H1 (cell line): Measurements from ENCODE around the gene ST6GALNAC5. TPM values are rescaled to one million over a fixed set of nuclear protein-coding genes. Genes with fewer than 3 reads are reported as not detected.
A peak's percentile ranks its signal among the peaks of the same experiment; 100 is the strongest.

Experiments used
- CTCF ChIA-PET: fragments of 300-600 bp; sonication (Branson Sonifier 250); formaldehyde crosslinking; loops from one replicate; lab custom pipeline; 2021; ENCODE audit not compliant: partially characterized antibody; lab: Charles Lee
- POLR2A ChIA-PET: fragments of 300-600 bp; sonication (Branson Sonifier 250); formaldehyde crosslinking; loops from one replicate; lab custom pipeline; 2021; ENCODE audit warnings: inconsistent platforms; ENCODE audit not compliant: partially characterized antibody; lab: Charles Lee
- DNase-seq, 2 experiments: peaks; one replicate each; pipeline versions ENCODE4 v3.0.0 to v3.0.0-alpha.2; 2010 to 2022; ENCODE audit warnings: low spot score in 2 of 2, low read depth in 1 of 2, mixed read lengths in 1 of 2
- FAIRE-seq: peaks from 2 replicates; lab custom pipeline; 2011; peaks lifted over from hg19 to GRCh38; lab: Jason Lieb, UNC
- H2AFZ ChIP-seq: 2 replicates; pipeline ENCODE4 v1.8.1; 2012; ENCODE audit warnings: low read length, inconsistent platforms
- H2AK5ac ChIP-seq: 2 replicates; pipeline ENCODE4 v1.6.1; 2013; ENCODE audit warnings: low read depth, low read length
- H2BK120ac ChIP-seq: replicated peaks from 2 replicates; pipeline ENCODE3; 2013; ENCODE audit warnings: low read depth, low read length, inconsistent platforms
- H2BK12ac ChIP-seq: 2 replicates; pipeline ENCODE4 v1.6.1; 2013; ENCODE audit warnings: low read depth, low read length
- H2BK15ac ChIP-seq: 2 replicates; pipeline ENCODE4 v1.6.1; 2013; ENCODE audit warnings: low read length
- H2BK20ac ChIP-seq: 2 replicates; pipeline ENCODE4 v1.6.1; 2013; ENCODE audit warnings: low read length
- H2BK5ac ChIP-seq: 2 replicates; pipeline ENCODE4 v1.6.1; 2013; ENCODE audit warnings: low read depth, low read length
- H3K14ac ChIP-seq: 2 replicates; pipeline ENCODE4 v1.6.1; 2013; ENCODE audit warnings: inconsistent platforms; ENCODE audit not compliant: insufficient read length
- H3K18ac ChIP-seq: 2 replicates; pipeline ENCODE4 v1.6.1; 2013; ENCODE audit warnings: low read length; ENCODE audit errors: extremely low read depth
- H3K23ac ChIP-seq: 2 replicates; pipeline ENCODE4 v1.6.1; 2013; ENCODE audit warnings: inconsistent platforms; ENCODE audit not compliant: insufficient read length
- H3K23me2 ChIP-seq: 2 replicates; pipeline ENCODE4 v1.6.1; 2013; ENCODE audit warnings: low read depth, low read length
- H3K27ac ChIP-seq: 2 replicates; pipeline ENCODE4 v1.6.1; 2011; ENCODE audit warnings: low read depth, low read length, inconsistent platforms
- H3K27me3 ChIP-seq, 4 experiments: replicated peaks in 1 of 4; 1 replicate in 1 of 4; 2 replicates in 3 of 4; pipeline versions ENCODE4 v1.6.1 to v1.8.1; 2011 to 2013; ENCODE audit warnings: low read length in 3 of 4, mild to moderate bottlenecking in 3 of 4, inconsistent platforms in 2 of 4, mixed read lengths in 2 of 4, moderate library complexity in 1 of 4; ENCODE audit not compliant: control insufficient read depth in 3 of 4, insufficient read depth in 3 of 4; ENCODE audit errors: extremely low read depth in 1 of 4
- H3K36me3 ChIP-seq, 4 experiments: 2 replicates each; pipeline versions ENCODE4 v1.6.1 to v1.8.1; 2011 to 2013; ENCODE audit warnings: mild to moderate bottlenecking in 4 of 4, low read length in 3 of 4, moderate library complexity in 2 of 4, control low read depth in 1 of 4, inconsistent platforms in 1 of 4; ENCODE audit not compliant: insufficient read depth in 4 of 4, control insufficient read depth in 2 of 4
- H3K4ac ChIP-seq: replicated peaks from 2 replicates; pipeline ENCODE3; 2013; ENCODE audit warnings: low read length, low read depth, mixed read lengths, inconsistent platforms; ENCODE audit not compliant: insufficient read length
- H3K4me1 ChIP-seq, 4 experiments: replicated peaks in 1 of 4; 1 replicate in 1 of 4; 2 replicates in 3 of 4; pipeline versions ENCODE4 v1.6.1 to v1.8.1; 2011 to 2013; ENCODE audit warnings: low read length in 3 of 4, inconsistent platforms in 2 of 4, mixed read lengths in 1 of 4; ENCODE audit not compliant: insufficient read depth in 4 of 4, control insufficient read depth in 3 of 4
- H3K4me2 ChIP-seq, 2 experiments: 2 replicates each; pipeline versions ENCODE4 v1.6.1 to v1.8.1; 2011 to 2013; ENCODE audit warnings: low read depth in 2 of 2, low read length in 2 of 2, control low read depth in 1 of 2, inconsistent platforms in 1 of 2, mild to moderate bottlenecking in 1 of 2; ENCODE audit not compliant: insufficient read depth in 1 of 2
- H3K4me3 ChIP-seq, 4 experiments: fragments of 200-600, 300-600 bp in 1 of 4; sonication (generic), shearing (Covaris generic), sonication (Bioruptor Twin) in 1 of 4; 2 replicates each; pipeline versions ENCODE4 v1.5.1 to v1.8.1; 2011 to 2016; ENCODE audit warnings: low read length in 4 of 4, low read depth in 3 of 4, control low read depth in 2 of 4, inconsistent platforms in 2 of 4, mild to moderate bottlenecking in 2 of 4, mixed read lengths in 1 of 4, moderate library complexity in 1 of 4; ENCODE audit not compliant: insufficient read depth in 2 of 4; ENCODE audit errors: extremely low read depth in 1 of 4
- H3K56ac ChIP-seq: replicated peaks from 2 replicates; pipeline ENCODE3; 2013; ENCODE audit warnings: low read depth, mild to moderate bottlenecking, mixed read lengths, low read length, inconsistent platforms; ENCODE audit not compliant: insufficient read length
- H3K79me1 ChIP-seq: 2 replicates; pipeline ENCODE4 v1.6.1; 2013; ENCODE audit warnings: low read depth, low read length, control low read depth
- H3K79me2 ChIP-seq, 2 experiments: 2 replicates each; pipeline versions ENCODE4 v1.6.1 to v1.8.1; 2012 to 2013; ENCODE audit warnings: low read length in 2 of 2, mild to moderate bottlenecking in 2 of 2, inconsistent platforms in 1 of 2; ENCODE audit not compliant: insufficient read depth in 2 of 2, control insufficient read depth in 1 of 2
- H3K9ac ChIP-seq, 4 experiments: replicated peaks in 1 of 4; 1 replicate in 1 of 4; 2 replicates in 3 of 4; pipeline versions ENCODE4 v1.6.1 to v1.8.1; 2011 to 2013; ENCODE audit warnings: low read depth in 3 of 4, low read length in 3 of 4, control low read depth in 2 of 4, mild to moderate bottlenecking in 2 of 4, moderate library complexity in 2 of 4, inconsistent platforms in 1 of 4; ENCODE audit errors: extremely low read depth in 1 of 4
- H3K9me3 ChIP-seq, 2 experiments: 2 replicates each; pipeline versions ENCODE4 v1.6.1 to v1.8.1; 2012 to 2013; ENCODE audit warnings: mild to moderate bottlenecking in 2 of 2, moderate library complexity in 2 of 2, control low read depth in 1 of 2, inconsistent platforms in 1 of 2, low read depth in 1 of 2, low read length in 1 of 2, mixed read lengths in 1 of 2; ENCODE audit not compliant: insufficient read depth in 2 of 2
- H4K20me1 ChIP-seq, 2 experiments: replicated peaks in 1 of 2; 2 replicates each; pipeline versions ENCODE3 to v1.8.1; 2011 to 2013; ENCODE audit warnings: inconsistent platforms in 2 of 2, low read length in 2 of 2, mild to moderate bottlenecking in 1 of 2; ENCODE audit not compliant: insufficient read depth in 2 of 2, control insufficient read depth in 1 of 2
- H4K5ac ChIP-seq: 2 replicates; pipeline ENCODE4 v1.6.1; 2013; ENCODE audit warnings: low read length, low read depth, mixed read lengths, inconsistent platforms; ENCODE audit not compliant: insufficient read length
- H4K8ac ChIP-seq: 2 replicates; pipeline ENCODE4 v1.8.0; 2013; ENCODE audit warnings: mild to moderate bottlenecking, moderate library complexity, low read length, inconsistent platforms; ENCODE audit not compliant: insufficient read depth; ENCODE audit errors: extremely low read depth
- H4K91ac ChIP-seq: replicated peaks from 2 replicates; pipeline ENCODE3; 2013; ENCODE audit warnings: low read length, mixed read lengths, inconsistent platforms; ENCODE audit not compliant: insufficient read length
- CEBPB ChIP-seq: IDR thresholded peaks from 2 replicates; pipeline ENCODE4 v1.6.1; 2012; ENCODE audit warnings: low read depth, low read length
- HDAC6 ChIP-seq: IDR thresholded peaks from one replicate; pipeline ENCODE4 v1.7.1; 2012; ENCODE audit warnings: low read depth, mild to moderate bottlenecking, inconsistent platforms, low read length, moderate library complexity
- PHF8 ChIP-seq: fragments of 200-600 bp; sonication (generic); conservative IDR thresholded peaks from 2 replicates; pipeline ENCODE4 v1.7.1; 2012; ENCODE audit warnings: low read depth, mild to moderate bottlenecking, inconsistent platforms, low read length, moderate library complexity
- SP1 ChIP-seq: IDR thresholded peaks from 2 replicates; pipeline ENCODE4 v1.6.1; 2011; ENCODE audit warnings: low read depth, low read length
- TAF7 ChIP-seq: optimal IDR thresholded peaks from 2 replicates; pipeline ENCODE3; 2011; ENCODE audit warnings: low read depth, mild to moderate bottlenecking, inconsistent platforms, low read length, moderate library complexity, borderline replicate concordance
- WGBS, 2 experiments: shearing (Covaris generic) in 1 of 2; methylation state at CpG; one replicate each; pipeline versions ENCODE4 v1.1.6 to v1.1.7; 2013 to 2015; ENCODE audit warnings: low lambda C conversion rate in 2 of 2, mixed read lengths in 2 of 2, inconsistent platforms in 1 of 2, low coverage in 1 of 2, missing lambda C conversion rate in 1 of 2; ENCODE audit not compliant: insufficient replicate concordance in 2 of 2, insufficient coverage in 1 of 2, insufficient read length in 1 of 2; ENCODE audit errors: extremely low coverage in 1 of 2, missing lambda C conversion rate in 1 of 2; 5-methylcytosine and 5-hydroxymethylcytosine counted together
- polyA plus RNA-seq, 7 experiments: library from polyadenylated mRNA; depleted of rRNA in 3 of 7; stranded (reverse) in 5 of 7; unstranded in 2 of 7; fragments of >200 nt in 5 of 7; fragments of 200-250 nt in 2 of 7; gene quantifications; 1 replicate in 5 of 7; 2 replicates in 1 of 7; 4 replicates in 1 of 7; pipeline versions ENCODE4 v1.2.1 to v1.2.3, GENCODE V29; 2011 to 2013; ENCODE audit warnings: missing spikeins in 2 of 7, mixed read lengths in 2 of 7
- total RNA-seq: library from RNA; stranded (reverse); fragmentation: NEBNext Ultra II Directional; extraction: Animal tissue kit (Norgen Biotek cat#: 25700); gene quantifications from 2 replicates; pipeline ENCODE4 v1.2.1, GENCODE V29; 2021
- TF ChIP-seq, protein P1 (sequence below): IDR thresholded peaks from 2 replicates; pipeline ENCODE4 v1.6.1; 2012; ENCODE audit warnings: inconsistent platforms

Gene ST6GALNAC5
- total and polyA plus RNA-seq, 2 of the 8 experiments (the other 6 are each of a cell fraction or from before 2014, with no cell fraction given), result 6.2 to 7.3 TPM

DNA sequence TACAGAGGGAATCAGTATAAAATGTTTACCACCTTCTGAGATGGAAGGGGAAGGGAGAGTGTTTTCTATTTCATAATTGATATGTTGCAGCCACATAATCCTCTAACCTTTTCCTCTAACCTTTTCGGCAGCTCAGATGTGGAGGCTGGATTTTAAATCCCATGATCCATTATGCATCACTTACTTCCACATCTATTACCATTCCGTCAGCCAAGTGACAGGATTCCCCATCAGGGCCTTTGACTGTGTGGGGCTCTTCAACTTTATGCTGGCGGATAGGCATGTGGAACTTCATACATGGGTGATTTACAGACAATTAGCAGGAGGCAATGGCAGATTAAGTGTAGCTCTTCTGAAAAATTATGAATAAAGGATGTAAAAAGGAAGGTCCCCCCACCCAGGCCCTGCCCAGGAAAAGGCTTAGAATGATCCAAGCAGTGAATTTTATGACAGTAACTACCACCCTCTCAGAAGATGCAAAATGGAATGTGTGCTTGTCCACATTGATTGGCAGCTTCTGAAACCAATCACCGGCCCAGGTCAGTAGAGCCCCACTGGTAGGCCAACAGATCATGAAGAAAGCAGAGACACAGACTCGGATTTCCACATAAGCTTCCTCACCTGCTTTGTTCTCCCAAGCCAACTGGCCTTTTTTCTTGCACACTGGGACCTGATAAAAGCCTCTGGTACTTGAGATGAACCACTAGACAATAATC lies 147.0 kb downstream of the ST6GALNAC5 start:
- Histone ChIP-seq H2AK5ac (no peak overlapping the region), H3K9me3 (no peaks in the 10 kb centered on the region), H3K18ac (no peak overlapping the region), H2BK12ac (no peak overlapping the region), H4K5ac (no peak overlapping the region), H4K8ac (no peak overlapping the region), H3K4me3 (no peak overlapping the region), H3K36me3 (no peaks in the 10 kb centered on the region), H4K91ac (no peak overlapping the region), H2BK5ac (no peak overlapping the region), H3K23ac (no peak overlapping the region), H2BK120ac (no peak overlapping the region), H2BK15ac (no peak overlapping the region), H3K23me2 (no peaks in the 10 kb centered on the region; the same call in 1 of the 2 replicates), H2AFZ (no peak overlapping the region), H3K79me1 (no peaks in the 10 kb centered on the region), H3K56ac (no peak overlapping the region), H4K20me1 (no peaks in the 10 kb centered on the region), H3K9ac (no peak overlapping the region), H3K27ac (no peak overlapping the region), H3K4me2 (no peak overlapping the region), H3K27me3 (no peaks in the 10 kb centered on the region), H3K4ac (no peak overlapping the region), H3K79me2 (no peaks in the 10 kb centered on the region), H3K14ac (no peak overlapping the region), H2BK20ac (no peak overlapping the region), H3K4me1 (peaks cover 4 to 12% (median 9%) of the 10 kb centered on the region in 4 experiments; a peak in 6 of 7 replicates)
- no peak for TF ChIP-seq CEBPB
- TF ChIP-seq SP1, result peak; percentile 40; the same call in 1 of the 2 replicates
- TF ChIP-seq PHF8, result no peak
- TF ChIP-seq HDAC6, result no peak
- TF ChIP-seq, protein P1, sequence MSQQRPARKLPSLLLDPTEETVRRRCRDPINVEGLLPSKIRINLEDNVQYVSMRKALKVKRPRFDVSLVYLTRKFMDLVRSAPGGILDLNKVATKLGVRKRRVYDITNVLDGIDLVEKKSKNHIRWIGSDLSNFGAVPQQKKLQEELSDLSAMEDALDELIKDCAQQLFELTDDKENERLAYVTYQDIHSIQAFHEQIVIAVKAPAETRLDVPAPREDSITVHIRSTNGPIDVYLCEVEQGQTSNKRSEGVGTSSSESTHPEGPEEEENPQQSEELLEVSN, result no peak
- no peak for TF ChIP-seq TAF7
- ChIA-PET CTCF (interaction anchor here (0.6 to 1.5 kb wide), 2 partner anchors 42 to 1210 kb away, joined by 3 to 4 read pairs; no protein-coding TSS in a partner anchor), POLR2A (interaction anchor here (0.8 to 2.0 kb wide), 2 partner anchors 14 to 49 kb away, joined by 3 to 5 read pairs; no protein-coding TSS in a partner anchor)
- no peak for FAIRE-seq
- WGBS, 2 experiments, result 94% methylated on average over 5 of the region's 5 CpGs; no CpG with 5 or more reads in 1 of the 2 experiments
- no peak for DNase-seq
